Hematopoietic multipotent progenitor cell treated with erythropoietin and hydrocortisone succinate and interleukin-3 and kit ligand, for 17 days (in vitro differentiated cells): Measurements from ENCODE around the gene TESMIN.
A peak's percentile ranks its signal among the peaks of the same experiment; 100 is the strongest.

Experiments used
- DNase-seq: peaks from one replicate; pipeline ENCODE4 v3.0.0-alpha.2; 2015; ENCODE audit warnings: low spot score

Gene TESMIN

GRCh38 chr11:68751331-68751856 is at the start of gene TESMIN:
Gene TESMIN, minus strand, starts transcription at chr11:68751520. Its CDS starts 860 bp downstream, at chr11:68750660.
- DNase-seq = peak; percentile 85

- DNase-seq = peak; percentile 64
These were observed 47.0 kb upstream of the TESMIN start for GRCh38 chr11:68798221-68798813.

GRCh38 chr11:68796801-68797200 is 45.5 kb upstream of the TESMIN start:
- no peak for DNase-seq

- no peak for DNase-seq
These were observed 41.2 kb upstream of the TESMIN start for GRCh38 chr11:68792400-68792966.

GRCh38 chr11:68784653-68785052 is 33.3 kb upstream of the TESMIN start:
- DNase-seq = no peak

GRCh38 chr11:68783216-68783821 is 32.0 kb upstream of the TESMIN start:
- DNase-seq = no peak

- DNase-seq = no peak
These were observed 31.4 kb upstream of the TESMIN start for GRCh38 chr11:68782711-68783110.

GRCh38 chr11:68780829-68781228 is 29.5 kb upstream of the TESMIN start:
- DNase-seq = peak; percentile 88

- no peak for DNase-seq
These were observed 26.9 kb upstream of the TESMIN start for GRCh38 chr11:68778205-68778604.

- no peak for DNase-seq
These were observed 25.3 kb upstream of the TESMIN start for GRCh38 chr11:68776442-68777235.

- no peak for DNase-seq
These were observed 24.6 kb upstream of the TESMIN start for GRCh38 chr11:68775951-68776388.

- DNase-seq = no peak
These were observed 22.9 kb upstream of the TESMIN start for GRCh38 chr11:68774194-68774585.

- no peak for DNase-seq
These were observed 22.3 kb upstream of the TESMIN start for GRCh38 chr11:68773521-68774193.

- DNase-seq = no peak
These were observed 21.6 kb upstream of the TESMIN start for GRCh38 chr11:68772936-68773335.

- no peak for DNase-seq
These were observed 19.5 kb upstream of the TESMIN start for GRCh38 chr11:68770781-68771180.

- no peak for DNase-seq
These were observed 16.4 kb upstream of the TESMIN start for GRCh38 chr11:68767672-68768071.

GRCh38 chr11:68766786-68767185 is 15.5 kb upstream of the TESMIN start:
- no peak for DNase-seq

GRCh38 chr11:68764746-68765145 is 13.4 kb upstream of the TESMIN start:
- DNase-seq = no peak

GRCh38 chr11:68763926-68764657 is 12.8 kb upstream of the TESMIN start:
- DNase-seq = no peak

GRCh38 chr11:68763181-68763721 is 11.9 kb upstream of the TESMIN start:
- DNase-seq = no peak

GRCh38 chr11:68762481-68762880 is 11.2 kb upstream of the TESMIN start:
- DNase-seq = no peak
